Spleen (tissue), 11 donors: ENCODE data around the gene MMP17. TPM values are rescaled to one million over a fixed set of nuclear protein-coding genes. Genes with fewer than 3 reads are reported as not detected.
A peak's percentile ranks its signal among the peaks of the same experiment; 100 is the strongest.

Experiments
- DNase-seq: peaks from one replicate; pipeline ENCODE4 v3.0.0-alpha.2; 2020
- H3K27ac ChIP-seq, 8 donors: fragments of 200-600 bp; sonication (generic) in 7 of 8; 1 replicate in 4 of 8; 2 replicates in 4 of 8; pipeline versions ENCODE4 v1.5.0 to v1.8.0; 2016 to 2021; ENCODE audit warnings: inconsistent platforms in 4 of 8, mild to moderate bottlenecking in 4 of 8, moderate library complexity in 1 of 8
- H3K27me3 ChIP-seq, 7 donors: fragments of 200-600 bp; sonication (generic) in 6 of 7; replicated peaks in 1 of 7; 1 replicate in 4 of 7; 2 replicates in 3 of 7; pipeline versions ENCODE4 v1.5.0 to v1.8.0; 2016 to 2021; ENCODE audit warnings: inconsistent platforms in 3 of 7, mild to moderate bottlenecking in 1 of 7
- H3K36me3 ChIP-seq, 6 donors: fragments of 200-600 bp; sonication (generic) in 5 of 6; 1 replicate in 4 of 6; 2 replicates in 2 of 6; pipeline versions ENCODE4 v1.5.0 to v1.8.0; 2016 to 2021; ENCODE audit warnings: inconsistent platforms in 2 of 6
- H3K4me1 ChIP-seq, 6 donors: fragments of 200-600 bp; sonication (generic) in 5 of 6; 1 replicate in 3 of 6; 2 replicates in 3 of 6; pipeline versions ENCODE4 v1.5.0 to v1.8.0; 2016 to 2021; ENCODE audit warnings: inconsistent platforms in 3 of 6
- H3K4me3 ChIP-seq, 8 donors: fragments of 200-600 bp; sonication (generic) in 7 of 8; 1 replicate in 4 of 8; 2 replicates in 4 of 8; pipeline versions ENCODE4 v1.5.0 to v1.8.0; 2016 to 2021; ENCODE audit warnings: inconsistent platforms in 4 of 8, mild to moderate bottlenecking in 4 of 8, moderate library complexity in 2 of 8
- H3K9me3 ChIP-seq, 8 donors: fragments of 200-600 bp; sonication (generic) in 7 of 8; 1 replicate in 4 of 8; 2 replicates in 4 of 8; pipeline versions ENCODE4 v1.5.0 to v1.8.0; 2016 to 2021; ENCODE audit warnings: inconsistent platforms in 4 of 8
- POLR2A ChIP-seq, 3 donors: fragments of 450-650 bp; IDR thresholded peaks; one replicate each; pipeline ENCODE4 v1.5.1; 2017; ENCODE audit warnings: antibody characterized with exemption in 3 of 3, mild to moderate bottlenecking in 1 of 3
- POLR2AphosphoS5 ChIP-seq, 3 donors: sonication (generic); formaldehyde crosslinking; IDR thresholded peaks; one replicate each; pipeline ENCODE4 v1.5.1; 2017; ENCODE audit warnings: antibody characterized with exemption in 3 of 3
- WGBS, 5 donors: extraction: QIAGEN DNeasy Blood & Tissue Kit in 3 of 5; methylation state at CpG; one replicate each; pipeline versions ENCODE4 v1.1.5 to v1.1.7; 2013 to 2018; 5-methylcytosine and 5-hydroxymethylcytosine counted together
- intact Hi-C: fragments of 100-400 bp; cut with DNase I; formaldehyde crosslinking; loops from one replicate; pipeline ENCODE4 v1.15.0; 2023; ENCODE audit warnings: low total_unique reads
- polyA plus RNA-seq, 3 donors: library from polyadenylated mRNA; stranded (reverse); fragments of 200-250 nt; gene quantifications; one replicate each; pipeline ENCODE4 v1.2.1, GENCODE V29; 2013
- small RNA-seq, 4 donors: library from RNA; depleted of rRNA; stranded (forward); fragments of <200 nt; gene quantifications; one replicate each; pipeline ENCODE3, GENCODE V24; 2016
- total RNA-seq, 7 donors: library from RNA; depleted of rRNA in 3 of 7; stranded (reverse); fragments of >200 nt in 3 of 7; fragmentation: NEBNext Ultra II Directional in 4 of 7; extraction: Animal tissue kit (Norgen Biotek cat#: 25700) in 4 of 7; gene quantifications; one replicate each; pipeline versions ENCODE4 v1.1.0 to v1.2.1, GENCODE V29; 2016 to 2021
- TF ChIP-seq, protein P1 (sequence below), 11 experiments: fragments of 200-600 bp in 7 of 11; fragments of 450-650 bp in 4 of 11; sonication (generic) in 4 of 11; IDR thresholded peaks in 8 of 11; conservative IDR thresholded peaks in 3 of 11; 1 replicate in 7 of 11; 2 replicates in 4 of 11; pipeline versions ENCODE4 v1.4.0 to v1.8.0; 2016 to 2021; ENCODE audit warnings: antibody characterized with exemption in 11 of 11, inconsistent platforms in 4 of 11, mild to moderate bottlenecking in 1 of 11
- donor health status: healthy with polysubstance abuse.
- donor health status: DM: no; HTN: no; CAD: no; lungs with moderate emphysema.
- donor health status: DM: no; HTN: no; CAD: no.
- donor health status: Bipolar disorder and iron deficiency.
- donor health status: healthy.
- donor health status: DM: no; HTN: no; CAD: no.
- donor health status: DM: yes; HTN: yes; CAD: no.

MMP17 gene
- total and polyA plus RNA-seq, 10 donors: 1.4 to 8.4 (median 3.5) TPM

DNA sequence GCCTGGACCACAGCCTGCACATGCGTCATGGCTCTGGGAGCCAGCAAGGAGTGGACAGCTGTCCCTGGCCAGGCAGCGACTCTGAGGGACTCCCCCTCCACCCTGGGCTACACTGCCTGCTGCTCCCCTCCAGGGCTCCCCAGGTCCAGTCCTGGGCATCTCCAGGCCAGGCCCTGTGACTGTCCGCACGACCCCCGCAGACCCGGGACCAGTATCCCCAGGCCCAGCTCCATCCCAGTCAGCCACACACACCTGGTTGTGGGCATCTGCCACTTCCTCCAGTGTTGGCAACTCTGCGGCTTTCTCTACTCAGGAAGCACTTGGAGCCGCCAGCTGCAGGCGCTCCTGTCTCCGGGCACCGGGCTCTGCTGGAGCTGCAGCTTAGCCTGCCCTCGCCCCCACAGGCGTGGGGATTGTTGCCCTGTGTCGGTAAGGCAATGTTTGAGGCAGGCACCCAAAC, 68.6 kb downstream of the MMP17 start:
- peaks cover 0 to 46% (median 0%) of the 10 kb centered on the region in 6 donors for H3K36me3 ChIP-seq
- H3K27me3 ChIP-seq: no peaks in the 10 kb centered on the region
- H3K9me3 ChIP-seq: no peaks in the 10 kb centered on the region
- peak; percentile 88 for DNase-seq
- 22 to 41% (median 33%) methylated on average over 14 of the region's 14 CpGs for WGBS, 5 donors
- peak overlapping the region in 7 of 8 donors; percentile 51 to 85 (median 60) for H3K4me3 ChIP-seq
- H3K4me1 ChIP-seq: peaks cover 25 to 72% (median 40%) of the 10 kb centered on the region in 6 donors
- peak overlapping the region; percentile 76 to 98 (median 93) for H3K27ac ChIP-seq
- intact Hi-C loops: no loop called here
- TF ChIP-seq, protein P1, sequence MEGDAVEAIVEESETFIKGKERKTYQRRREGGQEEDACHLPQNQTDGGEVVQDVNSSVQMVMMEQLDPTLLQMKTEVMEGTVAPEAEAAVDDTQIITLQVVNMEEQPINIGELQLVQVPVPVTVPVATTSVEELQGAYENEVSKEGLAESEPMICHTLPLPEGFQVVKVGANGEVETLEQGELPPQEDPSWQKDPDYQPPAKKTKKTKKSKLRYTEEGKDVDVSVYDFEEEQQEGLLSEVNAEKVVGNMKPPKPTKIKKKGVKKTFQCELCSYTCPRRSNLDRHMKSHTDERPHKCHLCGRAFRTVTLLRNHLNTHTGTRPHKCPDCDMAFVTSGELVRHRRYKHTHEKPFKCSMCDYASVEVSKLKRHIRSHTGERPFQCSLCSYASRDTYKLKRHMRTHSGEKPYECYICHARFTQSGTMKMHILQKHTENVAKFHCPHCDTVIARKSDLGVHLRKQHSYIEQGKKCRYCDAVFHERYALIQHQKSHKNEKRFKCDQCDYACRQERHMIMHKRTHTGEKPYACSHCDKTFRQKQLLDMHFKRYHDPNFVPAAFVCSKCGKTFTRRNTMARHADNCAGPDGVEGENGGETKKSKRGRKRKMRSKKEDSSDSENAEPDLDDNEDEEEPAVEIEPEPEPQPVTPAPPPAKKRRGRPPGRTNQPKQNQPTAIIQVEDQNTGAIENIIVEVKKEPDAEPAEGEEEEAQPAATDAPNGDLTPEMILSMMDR (IDR thresholded peaks at IDR 0.05 in 8 of 11, conservative IDR thresholded peaks at IDR 0.05 in 3 of 11): peak in 1 of 11 experiments; percentile 17
- TF ChIP-seq POLR2A (IDR thresholded peaks at IDR 0.05): no peak

DNA sequence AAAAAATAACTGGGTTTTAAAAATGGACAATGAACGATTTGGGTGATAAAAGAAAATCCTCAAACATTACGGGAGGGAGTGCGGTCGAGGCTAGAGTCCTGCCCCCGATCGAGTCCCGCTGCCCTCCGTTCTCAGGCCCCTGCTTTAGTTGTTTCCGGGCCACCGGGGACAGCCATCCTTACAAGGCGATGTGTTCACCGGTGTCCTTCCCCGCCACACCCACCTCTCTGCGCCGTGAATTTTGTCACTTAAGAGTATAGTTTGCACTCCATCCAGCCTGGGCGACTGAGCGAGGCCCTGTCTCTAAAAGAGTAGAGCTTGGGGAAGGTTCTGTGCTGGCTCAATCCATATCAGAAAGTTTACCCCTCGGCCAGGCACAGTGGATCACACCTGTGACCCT, 69.1 kb downstream of the MMP17 start:
- 75 to 89% (median 87%) methylated on average over 18 of the region's 18 CpGs for WGBS, 5 donors
- peaks cover 0 to 48% (median 0%) of the 10 kb centered on the region in 6 donors for H3K36me3 ChIP-seq
- H3K4me3 ChIP-seq: peak overlapping the region in 4 of 8 donors; percentile 58 to 85 (median 60)
- no peaks in the 10 kb centered on the region for H3K27me3 ChIP-seq
- peaks cover 25 to 77% (median 45%) of the 10 kb centered on the region in 6 donors for H3K4me1 ChIP-seq
- DNase-seq: peak; percentile 79
- no peaks in the 10 kb centered on the region for H3K9me3 ChIP-seq
- TF ChIP-seq POLR2AphosphoS5 (IDR thresholded peaks at IDR 0.05) (no peak), POLR2A (IDR thresholded peaks at IDR 0.05) (no peak)
- TF ChIP-seq, protein P1 (IDR thresholded peaks at IDR 0.05 in 8 of 11, conservative IDR thresholded peaks at IDR 0.05 in 3 of 11): no peak
- intact Hi-C loops: no loop called here
- peak overlapping the region; percentile 76 to 98 (median 93) for H3K27ac ChIP-seq

DNA sequence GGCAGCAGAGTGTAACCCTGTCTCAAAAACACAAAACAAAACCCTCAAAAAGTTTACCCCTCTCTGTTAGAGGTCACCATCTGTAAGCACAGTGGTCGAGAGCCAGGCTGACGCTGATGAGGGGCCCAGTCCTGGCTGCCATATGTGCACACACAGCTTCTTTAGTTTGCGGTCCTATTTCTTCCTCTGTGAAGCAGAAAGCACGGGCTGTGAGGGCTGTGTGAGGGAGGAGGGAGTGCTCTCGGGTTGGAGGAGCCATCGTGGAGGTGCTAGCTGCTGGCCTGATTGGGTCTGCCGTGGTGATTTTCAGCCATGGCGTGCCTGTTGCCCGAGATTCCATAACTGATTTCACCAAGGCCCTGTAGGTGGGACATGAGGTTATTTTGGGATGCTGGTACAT, 69.7 kb downstream of the MMP17 start:
- intact Hi-C loops: no loop called here
- Histone ChIP-seq H3K36me3 (peaks cover 0 to 49% (median 0%) of the 10 kb centered on the region in 6 donors), H3K4me3 (no peak overlapping the region), H3K27ac (peak overlapping the region in 4 of 8 donors; percentile 93 to 98 (median 94)), H3K9me3 (no peaks in the 10 kb centered on the region), H3K4me1 (peaks cover 27 to 83% (median 51%) of the 10 kb centered on the region in 6 donors), H3K27me3 (no peaks in the 10 kb centered on the region)
- DNase-seq: peak; percentile 64
- TF ChIP-seq POLR2AphosphoS5 (IDR thresholded peaks at IDR 0.05): no peak
- TF ChIP-seq, protein P1 (IDR thresholded peaks at IDR 0.05 in 8 of 11, conservative IDR thresholded peaks at IDR 0.05 in 3 of 11): no peak
- no peak for TF ChIP-seq POLR2A (IDR thresholded peaks at IDR 0.05)
- WGBS, 5 donors: 82 to 88% (median 86%) methylated on average over 9 of the region's 9 CpGs

DNA sequence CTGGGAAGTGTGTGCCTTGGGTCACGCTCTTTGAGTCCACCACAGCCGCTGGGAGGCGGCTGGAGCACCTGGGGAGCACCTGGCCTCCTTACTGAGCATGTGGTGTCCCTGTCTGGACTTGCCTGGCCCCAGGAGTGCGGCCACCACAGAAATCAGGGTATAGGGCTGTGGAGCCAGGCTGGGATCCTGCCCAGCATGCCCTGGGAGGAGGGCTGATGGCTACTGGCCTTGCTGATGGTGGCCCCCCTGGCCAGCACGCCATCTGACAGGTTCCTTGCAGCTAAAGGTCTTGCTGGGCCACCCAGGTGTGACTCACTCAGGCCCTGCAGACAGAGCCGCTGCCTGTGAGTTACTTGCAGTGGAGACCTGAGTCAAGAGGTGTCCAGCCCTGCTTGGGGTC, 72.2 kb downstream of the MMP17 start:
- Histone ChIP-seq H3K27me3 (no peaks in the 10 kb centered on the region), H3K4me3 (no peak overlapping the region), H3K27ac (peak overlapping the region in 2 of 8 donors; percentile 11 to 45), H3K9me3 (no peaks in the 10 kb centered on the region), H3K36me3 (peaks cover 0 to 73% (median 0%) of the 10 kb centered on the region in 6 donors), H3K4me1 (peaks cover 29 to 95% (median 63%) of the 10 kb centered on the region in 6 donors)
- WGBS, 5 donors: 75 to 94% (median 93%) methylated on average over 5 to 6 of the region's 6 CpGs
- peak; percentile 67 for DNase-seq
- intact Hi-C loops: no loop called here
- TF ChIP-seq POLR2A (IDR thresholded peaks at IDR 0.05) (no peak), POLR2AphosphoS5 (IDR thresholded peaks at IDR 0.05) (peak in 2 of 3 donors; percentile 10 to 37)

Small RNA genes lying within 50 kb of the gene (small RNA-seq; reads per million reads assigned to genes)
- 0 reads per million in 4 donors for gene RNA5SP378
- 0 reads per million in 4 donors for gene RNU6-1017P

Other genes with a start within 250 kb of the MMP17 start
- gene SFSWAP, start 117.3 kb upstream of the MMP17 start, total RNA-seq: 10 to 100 TPM; 50.4 to 74.4 (median 68.6) TPM
- gene SFSWAP, start 117.3 kb upstream of the MMP17 start, polyA plus RNA-seq: 10 to 100 TPM; 19.5 to 33.7 (median 28.8) TPM
- gene ULK1, start 66.2 kb downstream of the MMP17 start, total RNA-seq: 10 to 100 TPM; 30.2 to 60.7 (median 55.0) TPM
- 10 to 100 TPM in 2 of 3 donors, 1 to 10 TPM in 1; 9.9 to 35.1 (median 25.3) TPM for gene ULK1, start 66.2 kb downstream of the MMP17 start, polyA plus RNA-seq
- 10 to 100 TPM; 16.0 to 42.7 (median 23.3) TPM for gene PUS1, start 100.9 kb downstream of the MMP17 start, total RNA-seq
- 10 to 100 TPM; 30.0 to 46.5 (median 41.3) TPM for gene PUS1, start 100.9 kb downstream of the MMP17 start, polyA plus RNA-seq
- gene EP400, start 121.5 kb downstream of the MMP17 start, total RNA-seq: 10 to 100 TPM; 41.1 to 70.2 (median 48.3) TPM
- 10 to 100 TPM; 11.8 to 20.8 (median 17.5) TPM for gene EP400, start 121.5 kb downstream of the MMP17 start, polyA plus RNA-seq